VCaP (cell line): ENCODE results near the gene CXCL6.
A peak's percentile ranks its signal among the peaks of the same experiment; 100 is the strongest.

ENCODE experiments used
- H3K27ac ChIP-seq: fragments of 450-650 bp; 2 replicates; pipeline ENCODE4 v1.5.1; 2017
- CTCF ChIP-seq: fragments of 450-650 bp; conservative IDR thresholded peaks from 2 replicates; pipeline ENCODE4 v1.5.1; 2017; ENCODE audit warnings: mild to moderate bottlenecking, moderate library complexity

The CXCL6 gene

GRCh38 chr4:73866246-73866645 lies 29.8 kb downstream of the CXCL6 start:
- H3K27ac ChIP-seq, result no peak overlapping the region
- TF ChIP-seq CTCF, result no peak

GRCh38 chr4:73867783-73868182 lies 31.3 kb downstream of the CXCL6 start:
- no peak overlapping the region for H3K27ac ChIP-seq

GRCh38 chr4:73868206-73869129 lies 32.0 kb downstream of the CXCL6 start:
- TF ChIP-seq CTCF, result no peak; the same call in 1 of the 2 replicates
- peak overlapping the region; percentile 55; the same call in 1 of the 2 replicates for H3K27ac ChIP-seq

More at GRCh38 chr4:73867783-73868182, 31.3 kb downstream of the CXCL6 start:
- TF ChIP-seq CTCF, result peak; percentile 72

GRCh38 chr4:73869130-73870055 lies 32.9 kb downstream of the CXCL6 start, which contains the start of gene CXCL1:
Gene CXCL1, plus strand, starts transcription at chr4:73869393. Its CDS starts 78 bp downstream, at chr4:73869471.
- no peak for TF ChIP-seq CTCF

GRCh38 chr4:73870260-73870659 lies 33.8 kb downstream of the CXCL6 start:
- TF ChIP-seq CTCF, result no peak

More at GRCh38 chr4:73869130-73870055, 32.9 kb downstream of the CXCL6 start, which contains the start of gene CXCL1:
- H3K27ac ChIP-seq, result peak within 1 kb of the TSS; percentile 55; the same call in 1 of the 2 replicates

GRCh38 chr4:73870768-73871167 lies 34.3 kb downstream of the CXCL6 start:
- H3K27ac ChIP-seq, result no peak overlapping the region
- TF ChIP-seq CTCF, result no peak

More at GRCh38 chr4:73870260-73870659, 33.8 kb downstream of the CXCL6 start:
- no peak overlapping the region for H3K27ac ChIP-seq
